ENCODE data around the gene FADS6.
"Not testable (repeated sequence)": the region's sequence is repeated elsewhere in the genome, so short reads cannot be mapped to it uniquely, and the experiment has no call there.

Gene FADS6

DNA sequence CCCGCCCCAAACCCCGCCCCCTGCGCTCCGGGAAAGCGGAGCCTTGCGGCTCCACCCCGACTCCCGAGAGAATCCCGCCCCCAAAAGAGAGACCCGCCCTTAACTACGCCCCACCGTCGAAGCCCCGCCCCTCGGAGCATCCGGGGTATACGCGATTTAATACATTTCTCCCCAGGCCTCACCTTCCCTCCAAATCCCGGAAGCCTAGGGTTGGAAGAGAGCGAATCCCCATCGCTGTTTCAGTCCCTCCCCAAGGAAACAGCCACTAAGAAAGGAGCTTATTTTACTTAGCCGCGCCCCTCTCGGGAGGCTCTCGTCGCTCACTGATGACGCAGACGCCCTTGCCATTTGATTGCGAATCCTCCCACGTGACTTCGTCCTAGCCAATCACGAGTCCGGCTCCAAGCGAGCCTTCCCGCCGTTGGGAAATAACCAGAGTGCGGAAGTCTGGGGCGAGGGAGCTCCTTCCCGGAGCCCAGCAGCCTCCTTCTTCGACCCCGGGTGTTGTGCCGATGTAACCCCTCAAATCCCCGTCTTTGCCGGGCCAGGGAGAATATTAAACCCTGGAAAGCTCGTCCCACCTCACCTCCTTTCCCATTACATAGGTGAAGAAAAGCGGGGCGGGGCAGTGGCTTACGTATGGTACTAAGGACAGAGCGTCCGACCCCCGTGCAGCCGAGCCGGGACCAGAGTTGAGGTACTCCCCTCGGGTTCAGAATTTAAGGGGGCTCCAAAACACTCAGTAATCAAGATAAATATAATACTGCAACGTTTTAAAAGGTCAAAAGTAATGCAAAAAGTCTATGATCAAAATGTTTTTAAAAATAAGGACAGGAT is 20.2 kb downstream of the FADS6 start:
- in situ Hi-C loops (cut with HindIII; ENCODE audit: low sequenced_read_pairs), result no loop called here
- TF ChIP-seq, protein P1, sequence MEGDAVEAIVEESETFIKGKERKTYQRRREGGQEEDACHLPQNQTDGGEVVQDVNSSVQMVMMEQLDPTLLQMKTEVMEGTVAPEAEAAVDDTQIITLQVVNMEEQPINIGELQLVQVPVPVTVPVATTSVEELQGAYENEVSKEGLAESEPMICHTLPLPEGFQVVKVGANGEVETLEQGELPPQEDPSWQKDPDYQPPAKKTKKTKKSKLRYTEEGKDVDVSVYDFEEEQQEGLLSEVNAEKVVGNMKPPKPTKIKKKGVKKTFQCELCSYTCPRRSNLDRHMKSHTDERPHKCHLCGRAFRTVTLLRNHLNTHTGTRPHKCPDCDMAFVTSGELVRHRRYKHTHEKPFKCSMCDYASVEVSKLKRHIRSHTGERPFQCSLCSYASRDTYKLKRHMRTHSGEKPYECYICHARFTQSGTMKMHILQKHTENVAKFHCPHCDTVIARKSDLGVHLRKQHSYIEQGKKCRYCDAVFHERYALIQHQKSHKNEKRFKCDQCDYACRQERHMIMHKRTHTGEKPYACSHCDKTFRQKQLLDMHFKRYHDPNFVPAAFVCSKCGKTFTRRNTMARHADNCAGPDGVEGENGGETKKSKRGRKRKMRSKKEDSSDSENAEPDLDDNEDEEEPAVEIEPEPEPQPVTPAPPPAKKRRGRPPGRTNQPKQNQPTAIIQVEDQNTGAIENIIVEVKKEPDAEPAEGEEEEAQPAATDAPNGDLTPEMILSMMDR (IDR thresholded peaks at IDR 0.05; ENCODE audit: low read depth, low read length), result no peak
- peak overlapping the region; percentile 84 for H3K4me3 ChIP-seq (ENCODE audit: low read depth, low read length)
- DNase-seq (ENCODE audit: low read depth, low spot score), result peak; percentile 100

DNA sequence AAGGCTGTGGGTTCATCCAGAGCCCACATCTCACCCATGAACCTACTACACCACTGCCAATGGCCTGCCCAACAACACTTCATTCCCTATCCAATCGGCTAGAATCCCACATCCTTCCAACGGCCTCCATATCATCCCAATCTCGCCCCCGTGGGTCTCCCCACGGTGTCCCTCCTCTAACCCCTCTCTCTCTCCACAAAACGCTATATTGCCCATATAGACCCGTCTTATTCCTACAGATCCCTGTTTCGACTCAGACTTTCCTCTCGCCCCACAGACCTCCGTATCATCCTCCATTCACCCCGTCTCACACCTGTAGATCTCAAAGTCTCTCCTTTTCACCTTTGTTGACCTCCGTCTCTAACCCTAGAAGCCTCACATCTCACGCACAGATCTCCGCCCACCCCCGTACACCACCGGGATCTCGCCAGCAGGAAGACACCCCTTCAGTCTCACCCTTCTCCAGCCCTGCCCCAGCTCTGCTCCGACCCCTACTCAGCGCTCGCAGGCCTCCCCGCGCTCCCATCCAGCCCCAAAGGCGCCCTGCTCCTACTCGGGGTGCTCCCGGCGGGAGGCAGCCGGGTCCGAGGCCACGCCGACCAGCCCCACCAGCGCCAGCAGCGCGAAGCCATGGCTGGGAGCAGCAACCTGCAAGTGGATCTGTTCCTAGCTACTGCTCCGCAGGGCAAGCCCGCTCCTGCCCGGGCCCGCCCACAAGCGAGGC is 21.0 kb downstream of the FADS6 start, which contains the start of gene FDXR:
FDXR (minus strand) TSS at position 682 of the 724 bp plus-strand sequence; CDS start at position 632, 50 bp downstream.
- in situ Hi-C loops (cut with HindIII; ENCODE audit: low sequenced_read_pairs), result no loop called here
- peak within 1 kb of the TSS; percentile 84 for H3K4me3 ChIP-seq (ENCODE audit: low read depth, low read length)
- TF ChIP-seq, protein P1 (IDR thresholded peaks at IDR 0.05; ENCODE audit: low read depth, low read length), result no peak
- no peak for DNase-seq (ENCODE audit: low read depth, low spot score)

DNA sequence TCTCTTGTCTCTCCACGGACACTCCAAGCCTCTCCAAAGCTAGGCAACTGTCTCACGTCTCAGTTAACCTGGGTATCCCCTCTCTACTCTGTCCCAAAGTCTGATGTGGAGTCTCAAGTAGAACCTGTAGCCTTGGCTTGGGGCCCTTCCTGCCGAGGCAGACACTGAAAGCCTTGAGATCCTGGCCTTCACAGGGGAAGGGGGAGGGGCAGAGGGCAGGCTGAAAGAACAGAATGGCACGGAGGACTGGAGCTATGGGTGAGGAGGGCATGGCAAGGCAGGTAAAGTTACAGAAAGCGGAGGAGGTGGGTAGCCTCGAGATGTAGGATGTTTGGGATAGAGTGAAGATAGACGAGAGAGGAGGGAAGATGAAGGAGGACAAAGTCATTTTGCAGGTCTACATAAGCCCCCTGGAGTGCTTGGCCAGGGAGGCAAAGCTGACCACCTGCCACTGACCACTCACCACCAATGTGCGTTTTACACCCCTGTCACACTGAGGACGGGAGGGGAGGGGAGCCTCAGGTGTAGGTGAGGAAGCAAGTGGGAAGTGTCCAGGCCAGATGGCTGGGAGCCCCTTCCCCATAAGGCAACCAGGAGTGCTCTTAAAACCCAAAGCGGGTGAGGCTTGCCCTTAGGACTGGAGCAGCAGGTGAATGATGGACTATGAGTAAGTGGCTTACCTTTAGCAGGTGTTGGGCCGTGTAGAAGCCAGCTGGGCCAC is 21.9 kb downstream of the FADS6 start:
- H3K4me3 ChIP-seq (ENCODE audit: low read depth, low read length), result peak overlapping the region; percentile 84
- no peak for DNase-seq (ENCODE audit: low read depth, low spot score)
- in situ Hi-C loops (cut with HindIII; ENCODE audit: low sequenced_read_pairs), result no loop called here
- TF ChIP-seq, protein P1 (IDR thresholded peaks at IDR 0.05; ENCODE audit: low read depth, low read length), result no peak

DNA sequence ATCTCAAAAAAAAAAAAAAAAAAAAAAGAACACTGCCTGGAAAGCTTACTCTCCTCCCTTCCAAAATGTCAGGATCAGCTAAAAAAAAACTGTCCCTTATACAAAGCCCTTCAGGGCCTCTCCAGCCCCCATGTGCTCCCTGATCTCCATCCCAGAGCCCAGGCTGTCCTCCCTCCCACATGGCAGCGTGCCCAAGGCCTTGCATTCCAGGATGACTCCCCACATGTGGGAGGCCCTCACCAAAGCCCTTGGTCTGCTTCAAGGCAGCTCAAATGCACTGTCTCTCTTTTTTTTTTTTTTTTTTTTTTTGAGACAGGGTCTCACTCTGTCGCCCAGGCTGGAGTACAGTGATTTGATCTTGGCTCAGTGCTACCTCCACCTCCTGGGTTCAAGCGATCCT is 22.9 kb downstream of the FADS6 start:
- DNase-seq (ENCODE audit: low read depth, low spot score), result no peak
- in situ Hi-C loops (cut with HindIII; ENCODE audit: low sequenced_read_pairs), result no loop called here
- H3K4me3 ChIP-seq (ENCODE audit: low read depth, low read length), result no peak overlapping the region
- TF ChIP-seq, protein P1 (IDR thresholded peaks at IDR 0.05; ENCODE audit: low read depth, low read length), result no peak

DNA sequence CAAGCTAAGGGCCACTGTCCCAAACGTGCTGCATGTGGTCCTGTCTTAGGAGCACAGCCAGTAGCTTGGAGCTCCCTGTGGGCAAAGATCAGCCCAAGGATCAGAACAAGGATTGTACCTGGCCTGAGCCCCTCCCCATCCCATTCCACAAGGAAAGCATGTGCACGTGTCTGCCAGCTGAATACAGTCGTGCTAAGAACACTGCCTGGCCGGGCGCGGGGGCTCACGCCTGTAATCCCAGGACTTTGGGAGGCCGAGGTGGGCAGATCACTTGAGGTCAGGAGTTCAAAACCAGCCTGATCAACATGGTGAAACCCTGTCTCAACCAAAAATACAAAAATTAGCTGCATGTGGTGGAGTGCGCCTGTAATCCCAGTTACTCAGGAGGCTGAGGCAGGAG is 23.4 kb downstream of the FADS6 start:
- DNase-seq (ENCODE audit: low read depth, low spot score); in situ Hi-C loops (cut with HindIII; ENCODE audit: low sequenced_read_pairs): not testable (repeated sequence)

DNA sequence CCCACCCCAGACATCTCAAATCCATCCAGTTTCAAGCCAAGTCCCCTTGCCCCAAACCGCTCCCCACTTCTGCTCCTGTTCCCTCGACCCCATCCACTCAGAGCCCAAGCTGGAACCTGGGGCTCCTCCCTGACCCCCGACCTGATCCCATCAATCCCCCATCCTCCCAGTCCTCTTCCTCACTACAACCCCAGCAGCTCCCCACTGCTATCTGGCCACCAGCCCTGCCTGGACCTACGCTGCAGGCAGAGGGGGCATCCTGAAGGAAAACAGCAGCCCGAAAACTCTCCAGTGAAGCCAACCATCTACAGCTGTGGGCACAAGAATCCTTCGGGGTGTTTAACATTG is 24.6 kb downstream of the FADS6 start:
- DNase-seq (ENCODE audit: low read depth, low spot score), result no peak
- TF ChIP-seq, protein P1 (IDR thresholded peaks at IDR 0.05; ENCODE audit: low read depth, low read length), result no peak
- in situ Hi-C loops (cut with HindIII; ENCODE audit: low sequenced_read_pairs), result no loop called here
- H3K4me3 ChIP-seq (ENCODE audit: low read depth, low read length), result no peak overlapping the region

More for the DNA sequence above, 23.4 kb downstream of the FADS6 start:
- H3K4me3 ChIP-seq (ENCODE audit: low read depth, low read length), result not testable (repeated sequence)

All from astrocyte of the spinal cord (primary cell).